ENCODE data around the gene MYBBP1A. TPM values are rescaled to one million over a fixed set of nuclear protein-coding genes. Genes with fewer than 3 reads are reported as not detected.

MYBBP1A gene
- total RNA-seq, 6 experiments from 2014 or later: 16.3 to 32.0 (median 23.7) TPM

- 70% methylated on average over 2 of the region's 19 CpGs for WGBS (ENCODE audit: insufficient coverage, low coverage, low lambda C conversion rate, missing lambda C conversion rate)
- DNase-seq: no peak
- TF ChIP-seq POLR2A (IDR thresholded peaks at IDR 0.05) (no peak), CTCF (IDR thresholded peaks at IDR 0.05) (no peak)
- intact Hi-C loops (cut with DNase I): no loop called here
- H3K27ac ChIP-seq: no peak overlapping the region
- ATAC-seq: no peak
- H3K4me3 ChIP-seq: no peak overlapping the region
- H3K9me3 ChIP-seq: no peaks in the 10 kb centered on the region
- H3K27me3 ChIP-seq: no peaks in the 10 kb centered on the region
- peaks cover 0 to 21% (median 6%) of the 10 kb centered on the region in 4 donors for H3K36me3 ChIP-seq
- peaks cover 0 to 22% (median 7%) of the 10 kb centered on the region in 4 donors for H3K4me1 ChIP-seq
Measured at GRCh38 chr17:4537451-4538235, 17.5 kb downstream of the MYBBP1A start.

- Histone ChIP-seq H3K36me3 (peaks cover 0 to 14% (median 4%) of the 10 kb centered on the region in 4 donors), H3K27me3 (no peaks in the 10 kb centered on the region), H3K9me3 (no peaks in the 10 kb centered on the region), H3K4me1 (peaks cover 0 to 22% (median 7%) of the 10 kb centered on the region in 4 donors), H3K27ac (no peak overlapping the region), H3K4me3 (no peak overlapping the region)
- DNase-seq (no peak), ATAC-seq (peak in 1 of 4 donors; percentile 11)
- 54% methylated on average over 3 of the region's 18 CpGs for WGBS (ENCODE audit: insufficient coverage, low coverage, low lambda C conversion rate, missing lambda C conversion rate)
- intact Hi-C loops (cut with DNase I): no loop called here
- TF ChIP-seq CTCF (IDR thresholded peaks at IDR 0.05): no peak
- TF ChIP-seq POLR2A (IDR thresholded peaks at IDR 0.05): no peak
Measured at GRCh38 chr17:4536742-4537411, 18.3 kb downstream of the MYBBP1A start.

GRCh38 chr17:4536259-4536741 lies 18.9 kb downstream of the MYBBP1A start:
- H3K36me3 ChIP-seq: peaks cover 0 to 11% (median 2%) of the 10 kb centered on the region in 4 donors
- WGBS (ENCODE audit: insufficient coverage, low coverage, low lambda C conversion rate, missing lambda C conversion rate): 56% methylated on average over 6 of the region's 19 CpGs
- H3K4me1 ChIP-seq: peaks cover 0 to 22% (median 7%) of the 10 kb centered on the region in 4 donors
- TF ChIP-seq CTCF (IDR thresholded peaks at IDR 0.05) (no peak), POLR2A (IDR thresholded peaks at IDR 0.05) (no peak)
- H3K27me3 ChIP-seq: no peaks in the 10 kb centered on the region
- intact Hi-C loops (cut with DNase I): no loop called here
- no peak overlapping the region for H3K4me3 ChIP-seq
- ATAC-seq (no peak), DNase-seq (peak in 1 of 3 donors; percentile 58)
- H3K9me3 ChIP-seq: no peaks in the 10 kb centered on the region
- H3K27ac ChIP-seq: no peak overlapping the region

GRCh38 chr17:4535667-4536258 lies 19.4 kb downstream of the MYBBP1A start:
- H3K4me1 ChIP-seq: peaks cover 0 to 22% (median 7%) of the 10 kb centered on the region in 4 donors
- H3K36me3 ChIP-seq: peaks cover 0 to 11% (median 2%) of the 10 kb centered on the region in 4 donors
- no peak for TF ChIP-seq CTCF (IDR thresholded peaks at IDR 0.05)
- no peak for TF ChIP-seq POLR2A (IDR thresholded peaks at IDR 0.05)
- WGBS (ENCODE audit: insufficient coverage, low coverage, low lambda C conversion rate, missing lambda C conversion rate): 68% methylated on average over 5 of the region's 19 CpGs
- no peaks in the 10 kb centered on the region for H3K27me3 ChIP-seq
- H3K27ac ChIP-seq: no peak overlapping the region
- H3K4me3 ChIP-seq: no peak overlapping the region
- no peak for ATAC-seq
- H3K9me3 ChIP-seq: no peaks in the 10 kb centered on the region
- intact Hi-C loops (cut with DNase I): no loop called here
- DNase-seq: peak in 1 of 3 donors; percentile 58
